Nephron (organoid): ENCODE data around the gene RALGDS.
A peak's percentile ranks its signal among the peaks of the same experiment; 100 is the strongest.

Experiments used
- H3K27ac Mint-ChIP-seq, 3 experiments: 2 replicates each; pipeline ENCODE4 v1.8.0; 2020; ENCODE audit warnings: mixed read lengths in 3 of 3, mild to moderate bottlenecking in 2 of 3, moderate library complexity in 1 of 3
- H3K27me3 Mint-ChIP-seq: 2 replicates; pipeline ENCODE4 v1.8.0; 2021; ENCODE audit warnings: low read depth, mild to moderate bottlenecking, moderate library complexity, mixed read lengths
- H3K36me3 Mint-ChIP-seq: 2 replicates; pipeline ENCODE4 v1.8.0; 2020; ENCODE audit warnings: low read depth, mixed read lengths
- H3K4me1 Mint-ChIP-seq: 2 replicates; pipeline ENCODE4 v1.8.0; 2020; ENCODE audit warnings: mixed read lengths
- H3K4me3 Mint-ChIP-seq, 3 experiments: 2 replicates each; pipeline ENCODE4 v1.8.0; 2020; ENCODE audit warnings: mild to moderate bottlenecking in 3 of 3, mixed read lengths in 3 of 3, moderate library complexity in 2 of 3
- H3K9me3 Mint-ChIP-seq: 2 replicates; pipeline ENCODE4 v1.8.0; 2020; ENCODE audit warnings: mixed read lengths
- CTCF ChIP-seq, 3 experiments: fragments of 200-600 bp; sonication (generic); IDR thresholded peaks; one replicate each; pipeline ENCODE4 v1.5.0; 2021; ENCODE audit warnings: antibody characterized with exemption in 3 of 3; ENCODE audit not compliant: unreplicated experiment in 3 of 3

RALGDS gene

GRCh38 chr9:133057006-133057405 lies 64.0 kb downstream of the RALGDS start:
- Mint-ChIP-seq H3K4me3 (no peak overlapping the region), H3K36me3 (peaks cover 44% of the 10 kb centered on the region), H3K27ac (no peak overlapping the region)

GRCh38 chr9:133056533-133056932 lies 64.5 kb downstream of the RALGDS start:
- H3K36me3 Mint-ChIP-seq, result peaks cover 44% of the 10 kb centered on the region
- TF ChIP-seq CTCF (IDR thresholded peaks at IDR 0.05; ENCODE audit: unreplicated experiment in 3 of 3), result no peak
- H3K27me3 Mint-ChIP-seq, result no peaks in the 10 kb centered on the region
- H3K4me3 Mint-ChIP-seq, result no peak overlapping the region
- no peak overlapping the region for H3K27ac Mint-ChIP-seq
- H3K9me3 Mint-ChIP-seq, result no peaks in the 10 kb centered on the region
- H3K4me1 Mint-ChIP-seq, result peaks cover 18% of the 10 kb centered on the region

More at GRCh38 chr9:133057006-133057405, 64.0 kb downstream of the RALGDS start:
- peaks cover 18% of the 10 kb centered on the region for H3K4me1 Mint-ChIP-seq
- no peaks in the 10 kb centered on the region for H3K27me3 Mint-ChIP-seq
- H3K9me3 Mint-ChIP-seq, result no peaks in the 10 kb centered on the region
- TF ChIP-seq CTCF (IDR thresholded peaks at IDR 0.05; ENCODE audit: unreplicated experiment in 3 of 3), result no peak

- Mint-ChIP-seq H3K9me3 (no peaks in the 10 kb centered on the region), H3K4me3 (no peak overlapping the region), H3K4me1 (peaks cover 20% of the 10 kb centered on the region), H3K27me3 (no peaks in the 10 kb centered on the region), H3K27ac (no peak overlapping the region), H3K36me3 (peaks cover 46% of the 10 kb centered on the region)
- no peak for TF ChIP-seq CTCF (IDR thresholded peaks at IDR 0.05; ENCODE audit: unreplicated experiment in 3 of 3)
These were observed 65.1 kb downstream of the RALGDS start for GRCh38 chr9:133055788-133056420.

- Mint-ChIP-seq H3K27me3 (no peaks in the 10 kb centered on the region), H3K27ac (peak overlapping the region in 2 of 3 experiments; percentile 19 to 43), H3K4me3 (no peak overlapping the region), H3K4me1 (peaks cover 26% of the 10 kb centered on the region), H3K36me3 (peaks cover 51% of the 10 kb centered on the region), H3K9me3 (no peaks in the 10 kb centered on the region)
- TF ChIP-seq CTCF (IDR thresholded peaks at IDR 0.05; ENCODE audit: unreplicated experiment in 3 of 3), result no peak
These were observed 66.1 kb downstream of the RALGDS start for GRCh38 chr9:133054966-133055365.

- Mint-ChIP-seq H3K27ac (no peak overlapping the region), H3K9me3 (no peaks in the 10 kb centered on the region), H3K4me3 (no peak overlapping the region), H3K27me3 (no peaks in the 10 kb centered on the region), H3K4me1 (peaks cover 29% of the 10 kb centered on the region), H3K36me3 (peaks cover 57% of the 10 kb centered on the region)
- TF ChIP-seq CTCF (IDR thresholded peaks at IDR 0.05; ENCODE audit: unreplicated experiment in 3 of 3), result no peak
These were observed 66.7 kb downstream of the RALGDS start for GRCh38 chr9:133054194-133054890.
